Panc1 (cell line): ENCODE measurements around the gene USP8. TPM values are rescaled to one million over a fixed set of nuclear protein-coding genes. Genes with fewer than 3 reads are reported as not detected.

Source experiments
- ATAC-seq: fragments of 200-7000 bp; cut with Tn5 transposase; 2 replicates; pipeline ENCODE4 v1.9.1; 2020; ENCODE audit warnings: mild to moderate bottlenecking, moderate library complexity
- BruUV-seq: library from RNA; stranded (reverse); fragments of 400-500 nt; replicated peaks from 2 replicates; lab custom pipeline; 2021; lab: Mats Ljungman, UMichigan
- CTCF ChIA-PET: fragments of 300-600 bp; sonication (Branson Sonifier 250); formaldehyde crosslinking; loops from one replicate; lab custom pipeline; 2022; ENCODE audit warnings: antibody characterized with exemption; lab: Charles Lee
- POLR2A ChIA-PET: fragments of 300-600 bp; sonication (Branson Sonifier 250); formaldehyde crosslinking; loops from one replicate; lab custom pipeline; 2022; ENCODE audit warnings: antibody characterized with exemption; lab: Charles Lee
- DNase-seq: peaks from one replicate; pipeline ENCODE4 v3.0.0-alpha.2; 2010; ENCODE audit warnings: low read depth, low spot score
- H3K27ac ChIP-seq: 2 replicates; pipeline ENCODE4 v1.5.1; 2011; ENCODE audit warnings: mild to moderate bottlenecking, low read length, inconsistent platforms
- H3K27me3 ChIP-seq: fragments of 200-500 bp; sonication (Bioruptor generic); 2 replicates; pipeline ENCODE4 v1.6.0; 2014; ENCODE audit warnings: low read length, inconsistent platforms; ENCODE audit not compliant: control insufficient read depth, insufficient read depth
- H3K36me3 ChIP-seq: fragments of 200-500 bp; sonication (Bioruptor generic); 2 replicates; pipeline ENCODE4 v1.5.1; 2014; ENCODE audit warnings: inconsistent platforms, mild to moderate bottlenecking, low read length, moderate library complexity; ENCODE audit not compliant: control insufficient read depth, insufficient read depth
- H3K4me1 ChIP-seq: 2 replicates; pipeline ENCODE4 v1.5.1; 2011; ENCODE audit warnings: inconsistent platforms, mild to moderate bottlenecking, low read length, moderate library complexity; ENCODE audit not compliant: control insufficient read depth, insufficient read depth
- H3K4me3 ChIP-seq, 2 experiments: 2 replicates each; pipeline ENCODE4 v1.5.1; 2011 to 2012; ENCODE audit warnings: low read depth in 2 of 2, low read length in 2 of 2, mild to moderate bottlenecking in 2 of 2, inconsistent platforms in 1 of 2, moderate library complexity in 1 of 2
- H3K9me3 ChIP-seq: fragments of 200-500 bp; sonication (Bioruptor generic); 2 replicates; pipeline ENCODE4 v1.5.1; 2014; ENCODE audit warnings: low read depth, mild to moderate bottlenecking, inconsistent platforms, low read length, moderate library complexity; ENCODE audit not compliant: control insufficient read depth, insufficient read depth
- POLR2AphosphoS5 ChIP-seq: IDR thresholded peaks from 2 replicates; pipeline ENCODE4 v1.6.1; 2012; ENCODE audit warnings: mild to moderate bottlenecking, low read depth, low read length, moderate library complexity
- SIN3A ChIP-seq: IDR thresholded peaks from 2 replicates; pipeline ENCODE4 v1.6.1; 2012; ENCODE audit warnings: low read depth, mild to moderate bottlenecking, low read length, moderate library complexity, borderline replicate concordance; ENCODE audit not compliant: insufficient read depth
- TCF7L2 ChIP-seq: IDR thresholded peaks from 2 replicates; pipeline ENCODE4 v1.6.1; 2011; ENCODE audit warnings: mild to moderate bottlenecking, low read depth, low read length, inconsistent platforms
- in situ Hi-C: cut with HindIII; loops from 2 replicates; pipeline ENCODE4 v1.10.0; 2016; ENCODE audit warnings: low sequenced_read_pairs, low pct_unique_long_range_greater_than_20kb
- intact Hi-C: fragments of 100-400 bp; cut with micrococcal nuclease; formaldehyde crosslinking; loops from one replicate; pipeline ENCODE4 v1.10.0; 2022; ENCODE audit not compliant: unreplicated experiment
- total RNA-seq: library from RNA; stranded (reverse); gene quantifications from one replicate; pipeline ENCODE4 v1.2.1, GENCODE V29; 2021; ENCODE audit not compliant: unreplicated experiment
- TF ChIP-seq, protein P1 (sequence below): fragments of 450-650 bp; IDR thresholded peaks from 2 replicates; pipeline ENCODE4 v1.5.1; 2017; ENCODE audit warnings: mild to moderate bottlenecking
- TF ChIP-seq, protein P2 (sequence below), 2 experiments: IDR thresholded peaks; 2 replicates each; pipeline ENCODE4 v1.6.1; 2011 to 2012; ENCODE audit warnings: low read depth in 2 of 2, control low read depth in 1 of 2, low read length in 1 of 2, mild to moderate bottlenecking in 1 of 2, moderate library complexity in 1 of 2; ENCODE audit not compliant: insufficient read depth in 1 of 2

The USP8 gene
- total RNA-seq, 1 experiment from 2014 or later: 57.3 TPM

DNA sequence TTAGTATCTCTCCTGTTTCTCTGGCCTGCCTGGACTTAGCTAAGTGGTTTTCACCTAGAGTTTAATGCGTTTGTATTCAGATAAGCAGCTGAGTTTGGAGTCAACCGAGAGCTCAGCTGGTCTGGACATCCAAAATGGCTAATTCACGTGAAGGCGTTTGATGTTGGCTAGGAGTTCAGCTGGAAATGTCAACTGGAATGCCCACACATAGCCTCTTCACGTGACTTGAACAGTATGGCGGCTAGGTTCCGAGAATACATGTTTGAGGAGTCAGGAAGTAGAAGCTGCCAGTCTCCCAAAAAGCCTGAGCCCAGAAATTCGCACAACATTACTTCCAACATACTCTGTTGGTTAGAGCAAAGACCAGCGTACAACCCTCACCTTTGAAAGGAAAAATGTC lies 2.2 kb downstream of the USP8 start:
- in situ Hi-C loops (no loop called here), intact Hi-C loops (no loop called here)
- ChIA-PET CTCF (no interaction called here), POLR2A (no interaction called here)
- DNase-seq (no peak), ATAC-seq (no peak)
- Histone ChIP-seq H3K9me3 (no peaks in the 10 kb centered on the region), H3K36me3 (no peaks in the 10 kb centered on the region), H3K27me3 (no peaks in the 10 kb centered on the region), H3K4me1 (peaks cover 10% of the 10 kb centered on the region; the same call in 1 of the 2 replicates), H3K27ac (no peak overlapping the region), H3K4me3 (no peak overlapping the region)
- TF ChIP-seq, protein P1, sequence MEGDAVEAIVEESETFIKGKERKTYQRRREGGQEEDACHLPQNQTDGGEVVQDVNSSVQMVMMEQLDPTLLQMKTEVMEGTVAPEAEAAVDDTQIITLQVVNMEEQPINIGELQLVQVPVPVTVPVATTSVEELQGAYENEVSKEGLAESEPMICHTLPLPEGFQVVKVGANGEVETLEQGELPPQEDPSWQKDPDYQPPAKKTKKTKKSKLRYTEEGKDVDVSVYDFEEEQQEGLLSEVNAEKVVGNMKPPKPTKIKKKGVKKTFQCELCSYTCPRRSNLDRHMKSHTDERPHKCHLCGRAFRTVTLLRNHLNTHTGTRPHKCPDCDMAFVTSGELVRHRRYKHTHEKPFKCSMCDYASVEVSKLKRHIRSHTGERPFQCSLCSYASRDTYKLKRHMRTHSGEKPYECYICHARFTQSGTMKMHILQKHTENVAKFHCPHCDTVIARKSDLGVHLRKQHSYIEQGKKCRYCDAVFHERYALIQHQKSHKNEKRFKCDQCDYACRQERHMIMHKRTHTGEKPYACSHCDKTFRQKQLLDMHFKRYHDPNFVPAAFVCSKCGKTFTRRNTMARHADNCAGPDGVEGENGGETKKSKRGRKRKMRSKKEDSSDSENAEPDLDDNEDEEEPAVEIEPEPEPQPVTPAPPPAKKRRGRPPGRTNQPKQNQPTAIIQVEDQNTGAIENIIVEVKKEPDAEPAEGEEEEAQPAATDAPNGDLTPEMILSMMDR: no peak
- no peak for TF ChIP-seq SIN3A
- TF ChIP-seq TCF7L2: no peak
- TF ChIP-seq POLR2AphosphoS5: no peak
- TF ChIP-seq, protein P2, sequence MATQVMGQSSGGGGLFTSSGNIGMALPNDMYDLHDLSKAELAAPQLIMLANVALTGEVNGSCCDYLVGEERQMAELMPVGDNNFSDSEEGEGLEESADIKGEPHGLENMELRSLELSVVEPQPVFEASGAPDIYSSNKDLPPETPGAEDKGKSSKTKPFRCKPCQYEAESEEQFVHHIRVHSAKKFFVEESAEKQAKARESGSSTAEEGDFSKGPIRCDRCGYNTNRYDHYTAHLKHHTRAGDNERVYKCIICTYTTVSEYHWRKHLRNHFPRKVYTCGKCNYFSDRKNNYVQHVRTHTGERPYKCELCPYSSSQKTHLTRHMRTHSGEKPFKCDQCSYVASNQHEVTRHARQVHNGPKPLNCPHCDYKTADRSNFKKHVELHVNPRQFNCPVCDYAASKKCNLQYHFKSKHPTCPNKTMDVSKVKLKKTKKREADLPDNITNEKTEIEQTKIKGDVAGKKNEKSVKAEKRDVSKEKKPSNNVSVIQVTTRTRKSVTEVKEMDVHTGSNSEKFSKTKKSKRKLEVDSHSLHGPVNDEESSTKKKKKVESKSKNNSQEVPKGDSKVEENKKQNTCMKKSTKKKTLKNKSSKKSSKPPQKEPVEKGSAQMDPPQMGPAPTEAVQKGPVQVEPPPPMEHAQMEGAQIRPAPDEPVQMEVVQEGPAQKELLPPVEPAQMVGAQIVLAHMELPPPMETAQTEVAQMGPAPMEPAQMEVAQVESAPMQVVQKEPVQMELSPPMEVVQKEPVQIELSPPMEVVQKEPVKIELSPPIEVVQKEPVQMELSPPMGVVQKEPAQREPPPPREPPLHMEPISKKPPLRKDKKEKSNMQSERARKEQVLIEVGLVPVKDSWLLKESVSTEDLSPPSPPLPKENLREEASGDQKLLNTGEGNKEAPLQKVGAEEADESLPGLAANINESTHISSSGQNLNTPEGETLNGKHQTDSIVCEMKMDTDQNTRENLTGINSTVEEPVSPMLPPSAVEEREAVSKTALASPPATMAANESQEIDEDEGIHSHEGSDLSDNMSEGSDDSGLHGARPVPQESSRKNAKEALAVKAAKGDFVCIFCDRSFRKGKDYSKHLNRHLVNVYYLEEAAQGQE (IDR thresholded peaks at IDR 0.05; ENCODE audit: insufficient read depth in 1 of 2, low read depth in 2 of 2, low read length in 1 of 2): no peak
- no TSS peak for BruUV-seq

GRCh38 chr15:50431204-50431603 lies 7.0 kb downstream of the USP8 start:
- peaks cover 4% of the 10 kb centered on the region; the same call in 1 of the 2 replicates for H3K4me1 ChIP-seq
- no peaks in the 10 kb centered on the region for H3K36me3 ChIP-seq
- H3K9me3 ChIP-seq: no peaks in the 10 kb centered on the region
- no TSS peak for BruUV-seq
- ATAC-seq (no peak), DNase-seq (no peak)
- ChIA-PET CTCF (no interaction called here), POLR2A (no interaction called here)
- no peak overlapping the region for H3K4me3 ChIP-seq
- no peaks in the 10 kb centered on the region for H3K27me3 ChIP-seq
- in situ Hi-C loops (no loop called here), intact Hi-C loops (no loop called here)
- no peak for TF ChIP-seq POLR2AphosphoS5
- no peak for TF ChIP-seq TCF7L2
- TF ChIP-seq, protein P1: no peak
- TF ChIP-seq, protein P2 (IDR thresholded peaks at IDR 0.05; ENCODE audit: insufficient read depth in 1 of 2, low read depth in 2 of 2, low read length in 1 of 2): no peak
- no peak for TF ChIP-seq SIN3A
- H3K27ac ChIP-seq: no peak overlapping the region
